GM18861 (cell line): Measurements from ENCODE around the gene DLX6.

ENCODE experiments used
- ATAC-seq: cut with Tn5 transposase; IDR thresholded peaks from one replicate; pipeline ENCODE4 v1.9.1; 2021; ENCODE audit not compliant: unreplicated experiment

The DLX6 gene

GRCh38 chr7:96995406-96996110 is 9.8 kb upstream of the DLX6 start:
- ATAC-seq: no peak

DNA sequence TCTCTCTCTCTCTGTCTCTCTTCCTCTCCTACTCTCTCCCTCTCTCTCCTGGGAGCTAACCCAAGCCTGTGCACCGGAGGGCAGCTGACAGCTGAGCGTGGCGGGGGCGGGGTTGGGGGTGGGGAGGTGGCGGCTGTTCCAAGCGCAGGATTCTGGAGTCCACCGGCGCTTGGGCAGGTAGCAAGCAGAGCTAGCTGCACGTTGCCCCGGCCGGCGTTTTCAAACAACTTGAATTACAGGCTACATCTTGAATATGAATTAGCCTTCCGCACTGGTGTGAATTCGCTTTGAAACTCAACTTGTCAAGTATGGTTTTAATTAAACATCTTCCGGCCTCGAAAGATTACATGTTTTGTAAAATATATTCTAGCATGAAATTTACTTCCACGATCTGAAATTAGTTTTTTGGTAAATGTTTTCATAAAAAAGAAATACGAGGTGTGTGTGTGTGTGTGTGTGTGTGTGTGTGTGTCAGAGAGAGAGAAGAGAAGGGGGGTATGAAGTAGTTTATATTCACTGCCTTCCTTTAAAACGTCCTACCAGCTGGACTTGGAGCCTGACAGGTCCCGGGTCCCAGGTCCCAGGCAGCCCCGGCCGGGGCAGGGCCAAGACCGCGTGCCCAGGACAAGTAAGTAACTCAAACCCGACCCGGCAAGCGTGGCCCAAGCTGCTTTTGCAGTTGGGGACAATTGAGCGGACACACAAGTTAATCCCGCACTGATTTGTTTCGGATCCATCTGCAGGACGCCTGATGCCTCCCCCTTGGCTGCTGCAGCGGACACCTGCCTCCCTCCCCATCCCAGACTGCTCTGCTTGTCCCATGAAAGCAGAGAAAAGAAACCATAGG is 9.0 kb upstream of the DLX6 start:
- no peak for ATAC-seq

- no peak for ATAC-seq
Measured at GRCh38 chr7:96996958-96997511, 8.3 kb upstream of the DLX6 start.

GRCh38 chr7:96997512-96998032 is 7.8 kb upstream of the DLX6 start:
- ATAC-seq: no peak

DNA sequence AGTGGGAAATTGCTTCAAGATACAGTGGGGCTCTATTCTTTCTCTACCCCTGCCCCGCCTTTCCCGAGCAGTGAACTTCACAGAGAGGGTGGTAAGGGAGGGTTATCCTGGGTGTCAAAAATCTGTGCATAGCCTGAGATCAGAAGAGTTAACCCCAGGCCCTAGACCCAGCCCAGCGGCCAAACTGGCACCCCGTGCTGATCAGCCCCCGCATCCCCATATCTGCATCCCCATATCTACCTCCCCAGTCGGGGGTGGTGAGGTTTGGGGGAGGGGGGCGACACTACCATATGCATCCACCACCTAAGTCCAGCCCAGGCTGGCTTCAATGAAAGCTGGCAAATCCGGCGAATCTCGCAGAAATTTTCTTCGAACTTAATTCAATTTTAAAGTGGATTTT is 7.0 kb upstream of the DLX6 start:
- no peak for ATAC-seq

DNA sequence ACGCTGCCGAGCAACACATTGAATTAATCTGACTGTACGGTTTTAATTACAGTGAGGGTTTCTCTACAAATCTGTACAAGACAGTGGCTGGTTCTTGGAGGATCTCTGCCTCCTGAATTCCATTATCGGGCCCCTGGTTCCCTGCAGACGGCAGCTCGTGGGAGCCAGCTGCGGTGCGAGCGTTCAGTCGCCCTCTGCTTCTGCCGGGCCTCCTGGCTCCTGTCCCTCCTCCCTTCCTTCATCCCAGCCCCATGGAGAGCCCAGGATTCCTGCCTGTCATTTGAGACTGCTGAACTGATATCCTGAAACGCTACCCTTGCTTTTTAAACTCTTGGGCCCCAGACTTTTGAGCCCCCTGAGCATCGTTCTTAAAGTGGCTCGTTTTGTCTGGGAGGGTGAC is 6.6 kb upstream of the DLX6 start:
- ATAC-seq: no peak

GRCh38 chr7:97001221-97001620 is 4.1 kb upstream of the DLX6 start:
- no peak for ATAC-seq

DNA sequence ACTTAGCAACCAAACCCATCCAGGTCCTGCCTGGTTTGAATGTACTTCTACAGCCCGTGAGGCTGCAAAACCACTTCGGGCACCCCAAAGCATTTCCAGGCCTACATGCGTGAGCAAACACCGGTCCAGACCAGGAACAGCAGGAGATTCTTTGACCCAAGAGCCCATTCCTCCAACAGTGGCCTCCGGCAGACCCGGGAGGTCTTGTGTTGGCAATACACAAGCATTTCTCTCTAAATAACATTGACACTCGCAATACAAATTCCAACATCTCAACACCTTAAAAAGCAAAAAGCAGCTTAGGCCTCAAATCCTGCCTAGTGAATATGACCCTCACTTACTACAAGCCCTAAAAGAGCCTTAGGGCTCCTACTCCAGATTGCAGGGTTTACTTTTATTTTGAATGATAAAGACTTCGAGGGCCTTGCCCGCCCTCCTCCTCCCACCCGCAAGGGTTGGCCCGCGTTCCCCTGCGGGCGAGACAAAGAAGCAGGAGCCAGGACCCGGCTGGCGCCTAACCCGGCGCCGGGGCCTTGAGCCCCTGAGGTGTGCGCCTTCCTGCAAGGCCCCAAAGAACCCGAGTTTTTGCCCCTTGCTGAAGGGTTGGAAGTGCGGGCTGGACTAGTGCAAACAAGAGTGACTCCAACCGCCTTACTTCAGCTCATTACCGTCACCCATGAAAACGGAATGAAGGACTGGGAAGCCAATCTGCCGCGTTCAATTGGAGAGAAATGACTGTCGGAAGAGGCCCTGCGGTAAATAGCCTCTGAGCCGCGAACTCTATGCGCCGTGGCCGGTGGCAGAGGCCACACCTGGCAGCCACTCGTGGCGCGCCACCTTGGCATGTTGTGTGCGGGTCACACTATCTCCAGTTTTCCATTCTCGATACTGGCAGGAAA is 3.4 kb upstream of the DLX6 start:
- no peak for ATAC-seq

DNA sequence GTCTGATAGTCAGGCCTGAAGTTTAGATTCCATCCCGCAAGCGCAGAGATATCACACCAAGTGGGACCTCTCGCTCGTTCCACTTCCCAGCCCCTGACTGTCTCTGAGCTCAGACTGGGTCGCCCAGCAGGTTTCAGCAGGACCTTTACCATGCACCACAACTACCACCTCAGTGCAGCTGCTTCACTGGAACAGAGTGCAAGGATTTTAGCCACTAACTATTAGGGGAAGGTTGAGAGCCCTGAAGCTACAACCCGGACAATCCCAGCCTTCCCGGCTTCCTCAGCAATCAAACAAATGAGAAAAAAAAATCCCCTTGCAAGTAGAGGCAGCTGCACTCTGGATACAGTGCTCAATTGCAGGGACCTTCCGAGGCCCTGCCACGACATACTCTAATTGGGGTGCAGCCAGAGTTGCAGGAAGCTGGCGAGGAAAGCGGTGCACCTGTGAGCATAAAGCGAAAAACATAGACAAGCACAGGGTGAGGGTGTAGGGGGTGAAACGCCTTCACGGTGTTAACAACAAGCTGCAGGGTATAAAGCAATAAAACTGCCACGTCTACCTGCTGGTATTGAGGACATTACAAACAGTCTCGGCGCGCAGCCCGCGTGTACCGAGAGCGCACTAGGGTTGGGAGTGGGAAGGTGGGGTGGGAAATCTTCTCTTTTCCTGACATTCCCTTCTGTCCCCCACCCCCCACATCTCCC is 2.6 kb upstream of the DLX6 start:
- ATAC-seq: no peak

GRCh38 chr7:97003262-97004246 is 1.8 kb upstream of the DLX6 start:
- no peak for ATAC-seq

GRCh38 chr7:97004247-97005182 is 838 bp upstream of the DLX6 start:
- ATAC-seq: no peak

- no peak for ATAC-seq
Measured at GRCh38 chr7:97006055-97006815, 882 bp downstream of the DLX6 start.

DNA sequence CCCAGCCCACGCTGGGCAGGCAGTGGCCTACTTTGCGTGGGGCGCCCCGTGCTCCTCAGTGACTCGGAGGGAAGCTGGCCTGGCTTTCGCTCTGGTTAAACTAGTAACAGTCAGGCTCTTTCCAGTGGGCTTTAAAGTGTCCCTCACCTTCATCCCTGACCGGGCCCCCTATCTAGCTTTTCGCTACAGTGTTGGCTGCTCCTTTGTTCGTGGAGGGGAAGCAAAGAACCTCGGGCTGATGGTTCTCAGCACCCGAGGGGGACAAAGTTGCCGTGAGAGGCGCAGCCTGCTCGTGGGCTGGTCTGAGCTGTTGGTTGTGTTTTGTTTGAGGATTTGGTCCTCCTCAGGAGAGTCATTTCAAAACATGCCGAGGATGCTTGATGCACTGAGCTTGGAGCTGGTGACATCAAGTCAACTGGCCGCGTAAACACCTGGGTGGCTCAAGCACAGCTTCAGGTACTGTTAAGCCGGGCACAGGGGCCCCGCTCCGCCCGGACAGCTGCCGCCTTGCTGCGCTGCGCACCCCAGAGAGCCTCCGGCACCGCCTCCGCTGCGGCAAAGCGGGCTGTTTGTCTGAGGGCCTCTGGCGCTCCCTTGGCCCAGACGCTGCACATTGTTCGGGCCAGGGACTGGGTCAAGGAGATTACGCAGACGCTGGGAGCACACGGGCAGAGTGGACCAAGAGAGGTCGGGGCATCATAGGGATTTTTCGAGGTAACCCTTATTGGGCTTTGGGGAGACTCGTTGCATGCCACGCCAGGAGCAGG is 1.6 kb downstream of the DLX6 start:
- no peak for ATAC-seq

GRCh38 chr7:97007583-97007861 is 2.2 kb downstream of the DLX6 start:
- ATAC-seq: no peak

GRCh38 chr7:97008275-97008917 is 3.0 kb downstream of the DLX6 start:
- no peak for ATAC-seq
